SU-DHL-6 (cell line): ENCODE data around the gene FEM1A.

Experiments used
- EZH2phosphoT487 ChIP-seq: fragments of 200-600 bp; sonication (generic), shearing (Covaris generic); conservative IDR thresholded peaks from 2 replicates; pipeline ENCODE4 v1.6.1; 2018; ENCODE audit warnings: mild to moderate bottlenecking, antibody characterized with exemption, low read length, moderate library complexity, mixed read lengths
- TF ChIP-seq, protein P1 (sequence below): fragments of 200-600 bp; sonication (generic); IDR thresholded peaks from one replicate; pipeline ENCODE4 v1.5.1; 2017; ENCODE audit warnings: antibody characterized with exemption, mild to moderate bottlenecking, low read length, moderate library complexity; ENCODE audit not compliant: insufficient read depth, poor library complexity, severe bottlenecking

GRCh38 chr19:4794971-4795370 lies 3.4 kb downstream of the FEM1A start:
- TF ChIP-seq EZH2phosphoT487 = no peak
- TF ChIP-seq, protein P1, sequence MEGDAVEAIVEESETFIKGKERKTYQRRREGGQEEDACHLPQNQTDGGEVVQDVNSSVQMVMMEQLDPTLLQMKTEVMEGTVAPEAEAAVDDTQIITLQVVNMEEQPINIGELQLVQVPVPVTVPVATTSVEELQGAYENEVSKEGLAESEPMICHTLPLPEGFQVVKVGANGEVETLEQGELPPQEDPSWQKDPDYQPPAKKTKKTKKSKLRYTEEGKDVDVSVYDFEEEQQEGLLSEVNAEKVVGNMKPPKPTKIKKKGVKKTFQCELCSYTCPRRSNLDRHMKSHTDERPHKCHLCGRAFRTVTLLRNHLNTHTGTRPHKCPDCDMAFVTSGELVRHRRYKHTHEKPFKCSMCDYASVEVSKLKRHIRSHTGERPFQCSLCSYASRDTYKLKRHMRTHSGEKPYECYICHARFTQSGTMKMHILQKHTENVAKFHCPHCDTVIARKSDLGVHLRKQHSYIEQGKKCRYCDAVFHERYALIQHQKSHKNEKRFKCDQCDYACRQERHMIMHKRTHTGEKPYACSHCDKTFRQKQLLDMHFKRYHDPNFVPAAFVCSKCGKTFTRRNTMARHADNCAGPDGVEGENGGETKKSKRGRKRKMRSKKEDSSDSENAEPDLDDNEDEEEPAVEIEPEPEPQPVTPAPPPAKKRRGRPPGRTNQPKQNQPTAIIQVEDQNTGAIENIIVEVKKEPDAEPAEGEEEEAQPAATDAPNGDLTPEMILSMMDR = no peak
